Neuronal stem cell (in vitro differentiated cells): ENCODE data around the gene MEGF11.
A peak's percentile ranks its signal among the peaks of the same experiment; 100 is the strongest.

Experiments
- DNase-seq: peaks from one replicate; pipeline ENCODE4 v3.0.0-alpha.2; 2013; ENCODE audit warnings: low spot score
- H2AFZ ChIP-seq: one replicate; pipeline ENCODE4 v1.6.1; 2013; ENCODE audit warnings: mild to moderate bottlenecking, low read length, inconsistent platforms
- H2AK5ac ChIP-seq: 2 replicates; pipeline ENCODE4 v1.6.1; 2013; ENCODE audit warnings: low read depth, mild to moderate bottlenecking, inconsistent platforms, low read length, moderate library complexity, mixed read lengths
- H2BK120ac ChIP-seq: 2 replicates; pipeline ENCODE4 v1.6.1; 2013; ENCODE audit warnings: low read depth, mild to moderate bottlenecking, inconsistent platforms, low read length, moderate library complexity, mixed read lengths
- H2BK12ac ChIP-seq: one replicate; pipeline ENCODE4 v1.6.1; 2013; ENCODE audit warnings: low read length, inconsistent platforms
- H2BK15ac ChIP-seq: 2 replicates; pipeline ENCODE4 v1.6.1; 2013; ENCODE audit warnings: mild to moderate bottlenecking, low read length, inconsistent platforms, mixed read lengths
- H2BK5ac ChIP-seq: one replicate; pipeline ENCODE4 v1.6.1; 2013; ENCODE audit warnings: inconsistent platforms, mild to moderate bottlenecking, low read length, moderate library complexity
- H3K14ac ChIP-seq: one replicate; pipeline ENCODE4 v1.6.1; 2013; ENCODE audit warnings: low read length, inconsistent platforms
- H3K18ac ChIP-seq: 2 replicates; pipeline ENCODE4 v1.6.1; 2013; ENCODE audit warnings: low read length, inconsistent platforms
- H3K23ac ChIP-seq: 2 replicates; pipeline ENCODE4 v1.6.1; 2013; ENCODE audit warnings: low read depth, mild to moderate bottlenecking, mixed read lengths, low read length, inconsistent platforms; ENCODE audit not compliant: poor library complexity
- H3K27ac ChIP-seq: replicated peaks from 3 replicates; pipeline ENCODE4 v1.5.1; 2013; ENCODE audit warnings: low read length, inconsistent platforms
- H3K27me3 ChIP-seq, 3 experiments: 2 replicates each; pipeline ENCODE4 v1.6.1; 2013; ENCODE audit warnings: low read length in 3 of 3, mild to moderate bottlenecking in 2 of 3, inconsistent platforms in 1 of 3, low read depth in 1 of 3, mixed read lengths in 1 of 3, moderate library complexity in 1 of 3; ENCODE audit not compliant: control insufficient read depth in 3 of 3, insufficient read depth in 3 of 3
- H3K36me3 ChIP-seq, 2 donors: replicated peaks in 1 of 2; 2 replicates each; pipeline ENCODE4 v1.6.1; 2013; ENCODE audit warnings: low read length in 2 of 2; ENCODE audit not compliant: control insufficient read depth in 2 of 2, insufficient read depth in 2 of 2
- H3K4ac ChIP-seq: 2 replicates; pipeline ENCODE4 v1.6.1; 2013; ENCODE audit warnings: inconsistent platforms, mild to moderate bottlenecking, low read length, moderate library complexity
- H3K4me1 ChIP-seq, 2 donors: 1 replicate in 1 of 2; 2 replicates in 1 of 2; pipeline ENCODE4 v1.6.1; 2013; ENCODE audit warnings: low read length in 2 of 2, low read depth in 1 of 2; ENCODE audit not compliant: control insufficient read depth in 2 of 2, insufficient read depth in 1 of 2
- H3K4me2 ChIP-seq: one replicate; pipeline ENCODE4 v1.6.1; 2013; ENCODE audit warnings: mild to moderate bottlenecking, low read length, inconsistent platforms; ENCODE audit not compliant: insufficient read depth, poor library complexity, severe bottlenecking
- H3K4me3 ChIP-seq, 2 donors: 2 replicates each; pipeline ENCODE4 v1.5.1; 2013; ENCODE audit warnings: low read length in 2 of 2, mild to moderate bottlenecking in 2 of 2, inconsistent platforms in 1 of 2, moderate library complexity in 1 of 2
- H3K79me1 ChIP-seq: one replicate; pipeline ENCODE4 v1.6.1; 2013; ENCODE audit warnings: low read depth, mild to moderate bottlenecking, inconsistent platforms, low read length, moderate library complexity
- H3K9ac ChIP-seq: one replicate; pipeline ENCODE4 v1.6.1; 2013; ENCODE audit warnings: mild to moderate bottlenecking, low read depth, low read length, inconsistent platforms; ENCODE audit not compliant: poor library complexity
- H3K9me3 ChIP-seq, 2 donors: replicated peaks in 1 of 2; 2 replicates each; pipeline versions ENCODE3 to v1.6.1; 2013; ENCODE audit warnings: low read length in 2 of 2, mild to moderate bottlenecking in 2 of 2, inconsistent platforms in 1 of 2, low read depth in 1 of 2, mixed read lengths in 1 of 2, moderate library complexity in 1 of 2; ENCODE audit not compliant: control insufficient read depth in 2 of 2, insufficient read depth in 1 of 2
- H4K8ac ChIP-seq: one replicate; pipeline ENCODE4 v1.6.1; 2013; ENCODE audit warnings: low read depth, mild to moderate bottlenecking, inconsistent platforms, low read length, moderate library complexity
- H4K91ac ChIP-seq: one replicate; pipeline ENCODE4 v1.6.1; 2013; ENCODE audit warnings: low read length, low read depth, mild to moderate bottlenecking, inconsistent platforms; ENCODE audit not compliant: poor library complexity
- WGBS, 2 donors: extraction: QIAGEN DNeasy Blood & Tissue Kit; methylation state at CpG; one replicate each; pipeline ENCODE4 v1.1.7; 2013; ENCODE audit warnings: missing lambda C conversion rate in 2 of 2, mixed read lengths in 1 of 2; ENCODE audit not compliant: insufficient read length in 2 of 2, insufficient replicate concordance in 1 of 2; ENCODE audit errors: extremely low coverage in 2 of 2; 5-methylcytosine and 5-hydroxymethylcytosine counted together

The MEGF11 gene

GRCh38 chr15:66155065-66155464, 98.5 kb downstream of the MEGF11 start:
- H2AK5ac ChIP-seq, result no peak overlapping the region
- no peak overlapping the region for H3K14ac ChIP-seq
- H3K79me1 ChIP-seq, result no peaks in the 10 kb centered on the region
- H3K4me2 ChIP-seq, result no peak overlapping the region
- H3K27me3 ChIP-seq, result peaks cover 0 to 45% (median 0%) of the 10 kb centered on the region in 3 experiments
- no peak overlapping the region for H4K8ac ChIP-seq
- H3K9ac ChIP-seq, result no peak overlapping the region
- no peak overlapping the region for H3K18ac ChIP-seq
- H2BK120ac ChIP-seq, result no peak overlapping the region
- H3K4me3 ChIP-seq, result no peak overlapping the region
- H2AFZ ChIP-seq, result no peak overlapping the region
- no CpG with 5 or more reads among the region's 5 CpGs for WGBS, 2 donors
- H3K27ac ChIP-seq, result no peak overlapping the region
- H3K23ac ChIP-seq, result no peak overlapping the region
- no peak overlapping the region for H4K91ac ChIP-seq
- no peak overlapping the region for H2BK5ac ChIP-seq
- H2BK12ac ChIP-seq, result no peak overlapping the region
- no peaks in the 10 kb centered on the region for H3K36me3 ChIP-seq
- no peak overlapping the region for H3K4ac ChIP-seq
- no peak overlapping the region for H2BK15ac ChIP-seq
- H3K9me3 ChIP-seq, result no peaks in the 10 kb centered on the region
- H3K4me1 ChIP-seq, result peaks cover 0 to 7% of the 10 kb centered on the region in 2 donors
- DNase-seq, result no peak

- H2AK5ac ChIP-seq, result no peak overlapping the region
- no peaks in the 10 kb centered on the region for H3K36me3 ChIP-seq
- H3K18ac ChIP-seq, result no peak overlapping the region
- no peak overlapping the region for H3K14ac ChIP-seq
- H2BK5ac ChIP-seq, result no peak overlapping the region
- H4K91ac ChIP-seq, result no peak overlapping the region
- H3K23ac ChIP-seq, result no peak overlapping the region
- peaks cover 0 to 10% of the 10 kb centered on the region in 2 donors for H3K4me1 ChIP-seq
- H3K4me2 ChIP-seq, result no peak overlapping the region
- no peak overlapping the region for H3K4ac ChIP-seq
- no peaks in the 10 kb centered on the region for H3K9me3 ChIP-seq
- DNase-seq, result no peak
- H2AFZ ChIP-seq, result no peak overlapping the region
- H3K27ac ChIP-seq, result no peak overlapping the region
- H2BK12ac ChIP-seq, result no peak overlapping the region
- no CpG with 5 or more reads among the region's 4 CpGs for WGBS, 2 donors
- peaks cover 0 to 49% (median 0%) of the 10 kb centered on the region in 3 experiments for H3K27me3 ChIP-seq
- H2BK15ac ChIP-seq, result no peak overlapping the region
- H3K4me3 ChIP-seq, result no peak overlapping the region
- H3K9ac ChIP-seq, result no peak overlapping the region
- H2BK120ac ChIP-seq, result no peak overlapping the region
- no peaks in the 10 kb centered on the region for H3K79me1 ChIP-seq
- no peak overlapping the region for H4K8ac ChIP-seq
Observed at GRCh38 chr15:66154581-66154980, 99.0 kb downstream of the MEGF11 start.

- Histone ChIP-seq H2BK12ac (no peak overlapping the region), H3K27me3 (peaks cover 0 to 54% (median 0%) of the 10 kb centered on the region in 3 experiments), H3K18ac (no peak overlapping the region), H4K91ac (peak overlapping the region; percentile 34), H3K9ac (no peak overlapping the region), H3K14ac (no peak overlapping the region), H4K8ac (no peak overlapping the region), H3K4me2 (no peak overlapping the region), H2AK5ac (no peak overlapping the region), H3K27ac (no peak overlapping the region), H3K23ac (no peak overlapping the region), H2BK120ac (no peak overlapping the region), H3K79me1 (no peaks in the 10 kb centered on the region), H3K4me1 (peaks cover 0 to 10% of the 10 kb centered on the region in 2 donors), H2BK5ac (no peak overlapping the region), H2AFZ (no peak overlapping the region), H3K36me3 (no peaks in the 10 kb centered on the region), H3K4me3 (no peak overlapping the region), H2BK15ac (peak overlapping the region; percentile 25), H3K9me3 (no peaks in the 10 kb centered on the region), H3K4ac (no peak overlapping the region)
- no CpG with 5 or more reads among the region's 15 CpGs for WGBS, 2 donors
- no peak for DNase-seq
Observed at GRCh38 chr15:66153549-66154415, 99.8 kb downstream of the MEGF11 start.

- Histone ChIP-seq H3K27me3 (peaks cover 0 to 52% (median 0%) of the 10 kb centered on the region in 3 experiments), H2BK120ac (no peak overlapping the region)
- no CpG with 5 or more reads among the region's 10 CpGs for WGBS, 2 donors
Observed at GRCh38 chr15:66152650-66153049, 100.9 kb downstream of the MEGF11 start.

More at GRCh38 chr15:66152650-66153049, 100.9 kb downstream of the MEGF11 start:
- no peaks in the 10 kb centered on the region for H3K9me3 ChIP-seq
- no peak for DNase-seq
- no peak overlapping the region for H3K4me3 ChIP-seq
- no peak overlapping the region for H2AFZ ChIP-seq
- no peak overlapping the region for H4K8ac ChIP-seq
- no peak overlapping the region for H3K27ac ChIP-seq
- no peak overlapping the region for H2BK15ac ChIP-seq
- H3K36me3 ChIP-seq, result no peaks in the 10 kb centered on the region
- H3K79me1 ChIP-seq, result no peaks in the 10 kb centered on the region
- H3K9ac ChIP-seq, result no peak overlapping the region
- peak overlapping the region; percentile 15 for H3K18ac ChIP-seq
- no peak overlapping the region for H2BK12ac ChIP-seq
- peaks cover 0 to 9% of the 10 kb centered on the region in 2 donors for H3K4me1 ChIP-seq
- no peak overlapping the region for H2AK5ac ChIP-seq
- H3K4ac ChIP-seq, result no peak overlapping the region
- no peak overlapping the region for H4K91ac ChIP-seq
- no peak overlapping the region for H2BK5ac ChIP-seq
- H3K14ac ChIP-seq, result no peak overlapping the region
- H3K23ac ChIP-seq, result no peak overlapping the region
- no peak overlapping the region for H3K4me2 ChIP-seq
